ENCODE data around the gene SHROOM3. TPM values are rescaled to one million over a fixed set of nuclear protein-coding genes. Genes with fewer than 3 reads are reported as not detected.

SHROOM3 gene
- total RNA-seq, 1 donor from 2014 or later: 0.55 TPM

DNA sequence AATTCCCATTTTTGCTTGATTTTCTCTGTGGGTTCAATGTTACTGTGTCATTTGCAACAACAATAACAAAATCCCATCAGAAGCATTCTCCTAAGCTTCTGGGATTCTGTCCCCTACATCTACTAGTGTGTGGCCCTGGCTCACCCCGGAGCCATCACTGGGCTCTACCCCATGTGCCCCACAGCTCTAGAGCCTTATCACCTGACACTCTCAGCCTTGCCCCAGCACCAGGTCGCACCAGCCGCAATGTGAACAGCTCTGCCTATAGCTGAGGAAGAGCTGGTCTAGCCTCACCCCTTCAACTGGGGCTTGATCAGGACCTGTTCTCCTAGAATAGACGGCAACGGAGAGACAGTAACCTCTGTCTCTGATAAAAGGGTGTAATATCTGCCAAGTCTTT lies 161.7 kb downstream of the SHROOM3 start:
- ChIA-PET POLR2A (no interaction called here), CTCF (no interaction called here)
- ATAC-seq (ENCODE audit: low read depth) (no peak), DNase-seq (no peak)
- TF ChIP-seq, protein P1, sequence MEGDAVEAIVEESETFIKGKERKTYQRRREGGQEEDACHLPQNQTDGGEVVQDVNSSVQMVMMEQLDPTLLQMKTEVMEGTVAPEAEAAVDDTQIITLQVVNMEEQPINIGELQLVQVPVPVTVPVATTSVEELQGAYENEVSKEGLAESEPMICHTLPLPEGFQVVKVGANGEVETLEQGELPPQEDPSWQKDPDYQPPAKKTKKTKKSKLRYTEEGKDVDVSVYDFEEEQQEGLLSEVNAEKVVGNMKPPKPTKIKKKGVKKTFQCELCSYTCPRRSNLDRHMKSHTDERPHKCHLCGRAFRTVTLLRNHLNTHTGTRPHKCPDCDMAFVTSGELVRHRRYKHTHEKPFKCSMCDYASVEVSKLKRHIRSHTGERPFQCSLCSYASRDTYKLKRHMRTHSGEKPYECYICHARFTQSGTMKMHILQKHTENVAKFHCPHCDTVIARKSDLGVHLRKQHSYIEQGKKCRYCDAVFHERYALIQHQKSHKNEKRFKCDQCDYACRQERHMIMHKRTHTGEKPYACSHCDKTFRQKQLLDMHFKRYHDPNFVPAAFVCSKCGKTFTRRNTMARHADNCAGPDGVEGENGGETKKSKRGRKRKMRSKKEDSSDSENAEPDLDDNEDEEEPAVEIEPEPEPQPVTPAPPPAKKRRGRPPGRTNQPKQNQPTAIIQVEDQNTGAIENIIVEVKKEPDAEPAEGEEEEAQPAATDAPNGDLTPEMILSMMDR (IDR thresholded peaks at IDR 0.05): no peak
- H3K9me3 Mint-ChIP-seq: no peaks in the 10 kb centered on the region
- peaks cover 7% of the 10 kb centered on the region for H3K27me3 Mint-ChIP-seq
- H3K27ac Mint-ChIP-seq: no peak overlapping the region
- H3K4me3 Mint-ChIP-seq: no peak overlapping the region
- H3K36me3 Mint-ChIP-seq (ENCODE audit: low read depth): no peaks in the 10 kb centered on the region
- no peaks in the 10 kb centered on the region for H3K4me1 Mint-ChIP-seq
- intact Hi-C loops (cut with micrococcal nuclease): no loop called here

DNA sequence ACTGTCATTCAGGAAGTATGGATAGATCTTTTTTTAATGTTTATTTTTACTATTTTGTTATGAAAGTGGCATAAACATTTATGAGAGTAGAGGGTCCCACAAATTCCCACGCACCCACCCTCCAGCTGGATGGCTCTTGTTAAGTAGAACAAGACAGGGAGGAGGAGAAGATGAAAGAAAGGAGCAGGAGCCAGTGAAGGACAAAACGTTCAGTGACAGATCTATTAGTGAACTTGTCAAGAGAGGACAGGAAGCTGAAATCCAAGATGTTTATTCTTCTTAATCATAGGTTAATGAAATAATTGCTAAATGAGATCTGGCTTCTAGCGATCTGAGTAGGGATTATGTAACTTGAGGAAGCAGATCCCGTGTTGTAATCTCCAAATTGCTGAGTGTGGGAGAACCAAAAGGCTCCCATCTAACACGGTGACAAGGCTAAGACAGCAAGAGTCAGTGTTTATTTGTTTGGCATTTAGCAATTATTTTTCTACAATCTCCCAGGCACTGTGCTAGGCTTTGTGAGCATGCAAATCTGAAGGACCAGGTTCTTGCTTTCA lies 162.5 kb downstream of the SHROOM3 start:
- no peaks in the 10 kb centered on the region for H3K9me3 Mint-ChIP-seq
- no peaks in the 10 kb centered on the region for H3K4me1 Mint-ChIP-seq
- no peaks in the 10 kb centered on the region for H3K36me3 Mint-ChIP-seq (ENCODE audit: low read depth)
- peaks cover 7% of the 10 kb centered on the region for H3K27me3 Mint-ChIP-seq
- ChIA-PET POLR2A (no interaction called here), CTCF (no interaction called here)
- no peak for DNase-seq
- no peak for ATAC-seq (ENCODE audit: low read depth)
- no peak overlapping the region for H3K27ac Mint-ChIP-seq
- TF ChIP-seq, protein P1 (IDR thresholded peaks at IDR 0.05): no peak
- no peak overlapping the region for H3K4me3 Mint-ChIP-seq
- intact Hi-C loops (cut with micrococcal nuclease): no loop called here

DNA sequence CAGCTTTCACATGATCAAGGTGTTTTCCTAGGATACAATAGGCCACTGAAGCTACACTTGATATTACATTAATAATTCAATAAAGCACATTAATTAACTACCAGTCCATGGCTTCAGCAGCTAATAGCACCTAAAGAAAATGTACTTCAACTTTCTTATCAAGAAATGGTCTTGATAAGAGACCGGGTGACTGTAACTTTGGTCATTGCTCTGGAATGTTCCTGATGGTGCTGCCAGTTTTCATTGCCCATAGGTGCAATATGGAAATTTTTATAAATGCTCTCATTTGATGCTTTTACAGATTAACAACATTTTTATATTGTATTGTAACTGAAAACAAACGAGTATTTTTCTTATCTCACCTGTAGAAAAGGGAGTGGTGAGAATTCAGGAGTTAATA lies 165.4 kb downstream of the SHROOM3 start:
- Mint-ChIP-seq H3K4me1 (no peaks in the 10 kb centered on the region), H3K27ac (no peak overlapping the region), H3K4me3 (no peak overlapping the region), H3K27me3 (peaks cover 1% of the 10 kb centered on the region), H3K9me3 (no peaks in the 10 kb centered on the region), H3K36me3 (ENCODE audit: low read depth) (no peaks in the 10 kb centered on the region)
- intact Hi-C loops (cut with micrococcal nuclease): no loop called here
- CTCF ChIA-PET: no interaction called here
- no peak for ATAC-seq (ENCODE audit: low read depth)
- TF ChIP-seq, protein P1 (IDR thresholded peaks at IDR 0.05): no peak
- DNase-seq: no peak
- POLR2A ChIA-PET: no interaction called here

DNA sequence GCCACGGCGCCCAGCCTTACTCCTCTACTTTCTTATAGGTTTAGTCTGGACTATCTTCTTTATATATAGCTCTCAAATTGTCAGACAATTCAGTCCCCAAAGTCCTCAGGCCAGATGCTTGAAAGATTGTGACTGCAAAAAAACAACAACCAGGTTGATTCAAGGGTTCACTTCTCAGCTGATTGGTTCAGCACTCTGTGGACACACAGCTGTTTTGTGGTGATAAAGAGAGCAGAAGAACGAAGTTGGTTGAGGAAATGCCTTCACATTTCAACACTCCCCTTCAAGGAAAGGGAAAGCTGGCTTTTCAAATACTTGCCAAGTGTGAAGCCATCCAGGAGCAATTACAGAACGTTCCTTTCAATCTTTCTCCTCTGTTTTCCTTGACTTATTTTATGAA lies 166.8 kb downstream of the SHROOM3 start:
- Mint-ChIP-seq H3K9me3 (no peaks in the 10 kb centered on the region), H3K4me1 (no peaks in the 10 kb centered on the region), H3K36me3 (ENCODE audit: low read depth) (no peaks in the 10 kb centered on the region), H3K27me3 (no peaks in the 10 kb centered on the region), H3K4me3 (no peak overlapping the region), H3K27ac (no peak overlapping the region)
- TF ChIP-seq, protein P1 (IDR thresholded peaks at IDR 0.05): no peak
- ATAC-seq (ENCODE audit: low read depth) (no peak), DNase-seq (no peak)
- ChIA-PET CTCF (no interaction called here), POLR2A (no interaction called here)
- intact Hi-C loops (cut with micrococcal nuclease): no loop called here

DNA sequence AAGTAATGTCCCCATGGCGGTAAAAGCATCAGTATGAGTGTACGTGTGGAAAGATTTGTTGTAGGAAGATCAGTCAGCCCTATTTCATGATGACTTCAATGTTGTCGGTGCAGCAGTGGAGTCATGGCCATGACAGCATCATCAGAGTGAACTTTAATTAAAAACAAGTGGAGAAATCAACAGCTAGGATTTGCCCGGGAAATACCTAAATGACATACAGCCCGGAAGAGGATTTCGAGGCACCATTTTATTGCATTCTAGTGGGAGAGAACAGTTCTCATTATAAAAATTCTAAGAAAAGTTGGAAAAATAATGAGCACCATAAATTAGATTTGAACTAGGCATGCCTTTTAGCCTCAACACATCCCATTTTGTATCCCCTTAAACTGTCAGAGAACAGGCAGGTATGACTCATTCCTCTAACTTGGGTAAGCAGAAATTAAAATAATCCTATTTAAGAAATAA lies 170.1 kb downstream of the SHROOM3 start:
- Mint-ChIP-seq H3K9me3 (no peaks in the 10 kb centered on the region), H3K4me1 (peaks cover 12% of the 10 kb centered on the region), H3K27me3 (no peaks in the 10 kb centered on the region), H3K4me3 (no peak overlapping the region), H3K27ac (no peak overlapping the region), H3K36me3 (ENCODE audit: low read depth) (no peaks in the 10 kb centered on the region)
- ChIA-PET CTCF (no interaction called here), POLR2A (no interaction called here)
- intact Hi-C loops (cut with micrococcal nuclease): no loop called here
- DNase-seq (no peak), ATAC-seq (ENCODE audit: low read depth) (no peak)
- TF ChIP-seq, protein P1 (IDR thresholded peaks at IDR 0.05): no peak

Data from activated B cell treated with CpG ODN at 0.5 μM for 24 hours (primary cell).